Activated naive CD4-positive, alpha-beta T cell treated with anti-CD3 and anti-CD28 coated beads, Interleukin-2, amount 50 U/mL, for 24 hours (primary cell): ENCODE data around the gene GRIA4.

ENCODE experiments used
- H3K27ac Mint-ChIP-seq: one replicate; pipeline ENCODE4 v1.8.0; 2021; ENCODE audit warnings: mild to moderate bottlenecking, mixed read lengths
- H3K27me3 Mint-ChIP-seq: one replicate; pipeline ENCODE4 v1.8.0; 2021; ENCODE audit warnings: mixed read lengths
- H3K36me3 Mint-ChIP-seq: one replicate; pipeline ENCODE4 v1.8.0; 2021; ENCODE audit warnings: mixed read lengths
- H3K4me1 Mint-ChIP-seq: one replicate; pipeline ENCODE4 v1.8.0; 2021; ENCODE audit warnings: mixed read lengths
- H3K4me3 Mint-ChIP-seq: one replicate; pipeline ENCODE4 v1.8.0; 2021; ENCODE audit warnings: mild to moderate bottlenecking, mixed read lengths
- H3K9me3 Mint-ChIP-seq: one replicate; pipeline ENCODE4 v1.8.0; 2021; ENCODE audit warnings: mixed read lengths

Gene GRIA4

DNA sequence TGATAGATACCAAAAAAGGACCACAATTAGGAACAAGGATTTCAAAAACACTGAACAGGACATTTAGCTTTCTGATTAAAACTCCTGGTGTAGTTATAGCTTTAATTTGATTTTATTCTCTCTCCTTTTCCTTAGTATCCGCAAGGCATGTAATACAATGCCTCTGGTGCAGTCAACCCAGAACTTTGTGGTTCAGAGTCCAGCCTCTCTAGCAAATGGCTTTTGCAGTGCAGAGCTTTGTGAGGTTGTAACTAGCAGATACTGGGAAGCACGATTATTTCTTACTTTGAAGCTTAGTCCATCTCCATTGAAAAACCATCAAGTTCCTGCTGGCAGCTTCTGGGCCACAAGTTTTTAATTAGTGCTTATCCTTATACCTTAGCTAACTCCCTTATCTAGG, 79.8 kb downstream of the GRIA4 start:
- Mint-ChIP-seq H3K27ac (no peak overlapping the region), H3K36me3 (no peaks in the 10 kb centered on the region), H3K27me3 (peaks cover 1% of the 10 kb centered on the region), H3K9me3 (no peaks in the 10 kb centered on the region), H3K4me3 (no peak overlapping the region), H3K4me1 (no peaks in the 10 kb centered on the region)

DNA sequence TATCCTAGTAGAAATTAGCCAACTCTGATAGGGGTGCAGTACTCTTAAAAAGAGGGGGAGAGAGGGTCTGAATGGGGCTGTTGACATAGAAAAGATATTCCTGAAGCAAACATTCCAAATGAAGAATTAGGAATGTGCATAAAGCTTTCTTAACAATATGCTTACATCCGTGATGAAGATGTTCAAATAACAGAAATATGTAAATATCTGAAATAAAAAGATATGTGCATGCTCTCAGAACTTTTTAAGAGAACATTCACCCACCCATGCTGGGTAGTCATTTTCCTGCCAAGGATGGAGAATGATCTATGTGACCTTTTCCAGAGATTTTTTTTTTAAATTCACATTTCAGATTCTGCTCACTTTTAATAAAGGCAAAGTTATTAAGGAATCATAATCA, 80.6 kb downstream of the GRIA4 start:
- no peaks in the 10 kb centered on the region for H3K4me1 Mint-ChIP-seq
- no peak overlapping the region for H3K4me3 Mint-ChIP-seq
- H3K27me3 Mint-ChIP-seq = no peaks in the 10 kb centered on the region
- no peaks in the 10 kb centered on the region for H3K36me3 Mint-ChIP-seq
- H3K9me3 Mint-ChIP-seq = no peaks in the 10 kb centered on the region
- no peak overlapping the region for H3K27ac Mint-ChIP-seq

DNA sequence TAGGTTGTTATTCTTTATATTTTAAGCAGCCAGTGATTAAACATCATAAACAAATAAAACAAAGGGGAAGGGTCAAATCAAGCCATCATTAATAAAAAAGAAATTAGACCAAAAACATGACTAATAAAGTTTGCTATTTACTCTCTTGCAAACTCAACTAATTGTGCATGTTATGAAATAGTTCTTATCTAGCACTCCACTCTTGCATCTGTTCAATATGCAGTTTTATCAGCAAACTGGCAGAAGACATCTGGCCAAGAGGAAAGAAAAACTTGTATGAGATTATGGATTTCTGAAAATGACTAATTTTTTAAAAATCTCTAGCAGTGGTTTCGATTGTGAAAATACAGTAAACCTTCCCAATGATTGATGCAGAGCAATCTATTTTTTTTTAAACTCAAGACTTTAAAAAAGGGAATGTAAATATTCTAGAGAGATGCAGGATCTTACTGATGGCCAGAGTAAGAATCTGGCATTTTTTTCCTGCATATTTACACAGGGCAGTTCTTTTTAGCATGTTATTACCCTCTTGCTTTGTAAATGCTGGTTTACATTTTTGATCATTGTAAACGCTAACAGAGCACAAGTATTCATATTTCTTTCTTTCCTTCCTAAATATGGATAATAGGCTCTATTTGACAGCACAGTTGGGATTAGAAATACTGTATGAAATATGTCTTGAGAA, 83.3 kb downstream of the GRIA4 start:
- no peaks in the 10 kb centered on the region for H3K4me1 Mint-ChIP-seq
- H3K27ac Mint-ChIP-seq = no peak overlapping the region
- H3K4me3 Mint-ChIP-seq = no peak overlapping the region
- no peaks in the 10 kb centered on the region for H3K36me3 Mint-ChIP-seq
- H3K9me3 Mint-ChIP-seq = no peaks in the 10 kb centered on the region
- no peaks in the 10 kb centered on the region for H3K27me3 Mint-ChIP-seq

DNA sequence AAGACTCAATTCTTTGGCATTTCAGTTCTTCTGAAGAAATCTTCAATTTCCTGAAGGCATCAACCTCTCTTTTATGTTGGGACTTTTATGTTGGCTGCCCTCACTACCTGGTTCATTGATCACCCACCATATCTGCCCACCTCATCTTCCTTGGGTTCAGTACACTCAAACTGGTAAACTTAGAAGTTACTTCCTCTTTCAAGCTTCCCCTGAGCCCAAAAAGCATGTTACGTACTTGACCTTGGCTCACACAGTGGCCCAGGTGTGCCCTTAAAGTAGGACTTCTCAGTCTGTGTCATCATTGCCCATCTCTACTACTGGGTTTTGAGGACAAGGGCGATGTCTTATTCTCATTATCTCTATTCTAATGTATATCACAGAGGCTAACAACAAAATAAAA, 86.1 kb downstream of the GRIA4 start:
- H3K4me1 Mint-ChIP-seq = no peaks in the 10 kb centered on the region
- H3K4me3 Mint-ChIP-seq = no peak overlapping the region
- H3K27ac Mint-ChIP-seq = no peak overlapping the region
- H3K36me3 Mint-ChIP-seq = no peaks in the 10 kb centered on the region
- H3K27me3 Mint-ChIP-seq = peaks cover under 1% of the 10 kb centered on the region
- H3K9me3 Mint-ChIP-seq = no peaks in the 10 kb centered on the region

DNA sequence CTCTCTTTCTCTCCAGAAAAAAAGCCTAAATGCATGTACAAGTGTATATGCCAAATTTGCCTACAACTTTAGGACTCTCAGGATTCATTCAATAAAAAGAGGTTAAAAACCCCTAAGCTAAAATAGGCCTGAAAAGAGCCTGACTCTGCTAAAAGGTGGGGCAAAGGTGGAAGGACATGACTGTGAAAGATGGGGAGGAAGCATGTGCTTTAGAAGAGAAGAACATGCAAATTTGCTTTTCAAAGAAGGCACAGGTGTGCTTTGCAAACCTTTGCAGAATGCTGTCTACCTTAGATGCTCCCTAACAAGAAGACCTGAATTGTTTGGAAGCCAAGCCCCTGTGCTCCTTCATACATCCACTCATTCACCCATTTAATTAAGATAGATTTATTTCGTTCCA, 87.4 kb downstream of the GRIA4 start:
- no peak overlapping the region for H3K27ac Mint-ChIP-seq
- no peaks in the 10 kb centered on the region for H3K36me3 Mint-ChIP-seq
- no peaks in the 10 kb centered on the region for H3K4me1 Mint-ChIP-seq
- no peak overlapping the region for H3K4me3 Mint-ChIP-seq
- H3K9me3 Mint-ChIP-seq = no peaks in the 10 kb centered on the region
- H3K27me3 Mint-ChIP-seq = peaks cover 4% of the 10 kb centered on the region

DNA sequence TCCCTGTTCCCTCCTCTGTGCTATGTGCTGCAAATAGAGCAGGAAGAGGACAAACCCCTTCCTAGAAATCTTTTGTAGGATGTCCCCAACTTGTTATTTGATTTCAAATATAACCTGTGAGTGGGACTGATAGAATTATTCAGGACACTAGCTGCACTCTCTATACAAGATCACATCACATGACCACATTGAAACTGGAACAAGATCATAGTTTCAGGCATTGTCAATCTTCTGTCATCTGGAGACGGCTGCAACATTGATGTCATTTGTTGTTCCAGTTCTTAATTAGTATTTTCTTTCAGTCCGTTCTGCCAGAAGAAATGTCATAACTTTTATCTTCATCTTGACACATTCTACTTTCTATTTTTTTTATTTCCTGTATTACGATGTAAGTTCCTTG, 89.3 kb downstream of the GRIA4 start:
- Mint-ChIP-seq H3K9me3 (no peaks in the 10 kb centered on the region), H3K4me1 (no peaks in the 10 kb centered on the region), H3K27ac (no peak overlapping the region), H3K4me3 (no peak overlapping the region), H3K27me3 (peaks cover 4% of the 10 kb centered on the region), H3K36me3 (no peaks in the 10 kb centered on the region)

DNA sequence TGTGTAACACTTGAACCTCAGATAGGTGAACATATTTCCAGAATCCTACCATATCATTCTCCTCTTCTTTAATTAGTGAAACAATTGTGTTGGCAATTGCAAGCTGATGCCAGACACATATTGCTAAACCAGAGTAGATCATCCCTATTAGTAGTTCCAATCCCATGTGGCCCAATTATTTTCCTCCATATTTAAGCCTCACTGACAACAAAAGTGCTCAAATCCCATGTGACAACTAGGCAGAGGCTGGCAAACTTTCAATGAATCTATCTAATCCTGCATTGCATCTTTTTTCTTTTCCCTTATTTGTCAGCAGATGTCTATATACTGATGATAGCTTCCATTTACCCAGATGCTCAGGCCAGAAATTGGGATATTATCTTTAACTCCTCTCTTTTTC, 90.4 kb downstream of the GRIA4 start:
- H3K27ac Mint-ChIP-seq = no peak overlapping the region
- H3K9me3 Mint-ChIP-seq = no peaks in the 10 kb centered on the region
- no peaks in the 10 kb centered on the region for H3K4me1 Mint-ChIP-seq
- no peaks in the 10 kb centered on the region for H3K36me3 Mint-ChIP-seq
- no peak overlapping the region for H3K4me3 Mint-ChIP-seq
- H3K27me3 Mint-ChIP-seq = peaks cover 4% of the 10 kb centered on the region

DNA sequence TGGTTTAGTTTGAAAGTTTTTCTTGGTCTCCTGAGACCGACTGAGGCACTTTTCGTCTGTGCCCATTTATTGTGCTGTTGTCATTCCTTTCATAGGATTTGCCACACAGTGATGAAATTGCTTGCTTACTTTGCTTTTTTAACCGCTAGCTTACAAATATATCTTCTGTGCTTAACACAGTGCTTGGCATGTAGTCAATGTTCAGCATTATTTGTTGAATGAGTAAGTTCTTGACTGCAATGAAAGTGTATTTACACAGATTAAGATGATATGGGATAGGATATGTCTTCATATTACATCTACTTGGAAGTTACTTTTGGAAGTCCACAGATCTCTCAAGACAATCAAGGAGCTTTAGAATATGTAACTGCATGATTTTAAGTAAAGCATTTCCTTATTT, 91.2 kb downstream of the GRIA4 start:
- H3K9me3 Mint-ChIP-seq = no peaks in the 10 kb centered on the region
- no peak overlapping the region for H3K27ac Mint-ChIP-seq
- no peak overlapping the region for H3K4me3 Mint-ChIP-seq
- no peaks in the 10 kb centered on the region for H3K36me3 Mint-ChIP-seq
- no peaks in the 10 kb centered on the region for H3K4me1 Mint-ChIP-seq
- peaks cover 4% of the 10 kb centered on the region for H3K27me3 Mint-ChIP-seq

DNA sequence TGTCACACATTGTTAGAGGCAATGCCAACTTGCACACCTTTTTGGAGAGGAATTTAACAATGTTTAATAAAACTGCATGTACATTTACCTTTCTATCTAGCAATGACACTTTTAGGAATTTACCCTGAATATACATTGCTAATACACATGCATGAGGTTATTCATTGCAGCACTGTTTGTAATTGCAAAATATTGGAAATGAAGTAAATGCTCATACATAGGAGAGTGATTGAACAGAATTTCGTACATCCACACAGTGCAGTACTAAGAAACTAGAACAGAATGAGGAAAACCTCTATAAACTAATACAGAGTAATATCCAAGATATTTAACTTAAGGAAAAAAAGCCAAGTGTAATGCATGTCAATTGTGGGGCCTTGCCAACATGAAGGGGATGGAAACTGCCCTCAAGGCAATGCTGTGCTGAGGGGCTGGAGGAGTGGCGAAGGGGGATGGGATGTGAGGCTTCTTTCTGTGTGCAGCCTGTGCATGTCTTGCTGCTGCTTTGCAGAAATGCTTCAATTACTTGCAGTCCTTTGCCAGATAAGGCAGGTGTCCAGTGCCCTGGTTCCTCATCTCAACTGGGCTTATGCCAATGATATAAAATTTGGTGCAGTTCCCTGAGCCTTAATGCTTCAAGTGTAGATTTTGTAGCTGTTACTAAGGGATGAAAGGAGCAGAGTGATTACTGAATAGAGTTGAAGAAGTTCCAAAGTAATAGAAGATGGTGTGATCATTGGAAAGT, 96.1 kb downstream of the GRIA4 start:
- Mint-ChIP-seq H3K27ac (no peak overlapping the region), H3K27me3 (peaks cover 4% of the 10 kb centered on the region), H3K36me3 (no peaks in the 10 kb centered on the region), H3K4me3 (no peak overlapping the region), H3K4me1 (no peaks in the 10 kb centered on the region), H3K9me3 (no peaks in the 10 kb centered on the region)

DNA sequence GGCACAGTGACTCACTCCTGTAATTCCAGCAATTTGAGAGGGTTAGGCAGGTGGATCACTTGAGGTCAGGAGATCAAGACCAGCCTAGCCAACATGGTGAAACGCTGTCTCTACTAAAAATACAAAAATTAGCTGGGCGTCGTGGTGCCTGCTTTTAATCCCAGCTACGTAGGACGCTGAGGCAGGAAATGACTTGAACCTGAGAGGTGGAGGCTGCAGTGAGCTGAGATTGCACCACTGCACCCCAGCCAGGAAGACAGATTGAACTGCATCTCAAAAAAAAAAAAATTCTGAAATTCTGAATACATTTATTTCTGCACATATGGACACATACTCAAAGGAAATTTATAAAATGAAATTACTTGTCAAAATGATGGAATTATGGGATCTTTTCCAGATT, 103.2 kb downstream of the GRIA4 start:
- H3K9me3 Mint-ChIP-seq = no peaks in the 10 kb centered on the region
- no peak overlapping the region for H3K4me3 Mint-ChIP-seq
- H3K36me3 Mint-ChIP-seq = no peaks in the 10 kb centered on the region
- H3K27me3 Mint-ChIP-seq = no peaks in the 10 kb centered on the region
- H3K4me1 Mint-ChIP-seq = no peaks in the 10 kb centered on the region
- H3K27ac Mint-ChIP-seq = no peak overlapping the region

DNA sequence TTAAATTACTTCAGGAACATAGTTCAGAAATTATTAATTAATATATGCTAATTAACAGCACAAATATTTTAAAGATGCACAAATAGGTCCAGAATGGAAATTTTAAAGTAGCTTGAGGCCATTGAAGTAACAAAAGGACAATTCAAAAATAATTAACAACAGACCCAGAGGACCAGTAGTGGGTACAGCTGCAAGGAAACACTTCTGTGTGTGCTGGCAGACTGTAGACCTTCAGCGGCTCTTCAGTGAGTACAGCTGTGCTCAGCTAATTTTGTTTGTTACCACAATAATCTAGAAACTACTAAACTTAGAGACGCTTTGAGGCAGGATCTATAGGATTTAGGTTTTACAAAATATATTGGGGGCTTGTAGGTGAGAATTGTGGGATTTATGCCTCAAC, 103.8 kb downstream of the GRIA4 start:
- H3K4me3 Mint-ChIP-seq = no peak overlapping the region
- H3K4me1 Mint-ChIP-seq = no peaks in the 10 kb centered on the region
- no peaks in the 10 kb centered on the region for H3K36me3 Mint-ChIP-seq
- H3K9me3 Mint-ChIP-seq = no peaks in the 10 kb centered on the region
- H3K27ac Mint-ChIP-seq = no peak overlapping the region
- H3K27me3 Mint-ChIP-seq = no peaks in the 10 kb centered on the region

DNA sequence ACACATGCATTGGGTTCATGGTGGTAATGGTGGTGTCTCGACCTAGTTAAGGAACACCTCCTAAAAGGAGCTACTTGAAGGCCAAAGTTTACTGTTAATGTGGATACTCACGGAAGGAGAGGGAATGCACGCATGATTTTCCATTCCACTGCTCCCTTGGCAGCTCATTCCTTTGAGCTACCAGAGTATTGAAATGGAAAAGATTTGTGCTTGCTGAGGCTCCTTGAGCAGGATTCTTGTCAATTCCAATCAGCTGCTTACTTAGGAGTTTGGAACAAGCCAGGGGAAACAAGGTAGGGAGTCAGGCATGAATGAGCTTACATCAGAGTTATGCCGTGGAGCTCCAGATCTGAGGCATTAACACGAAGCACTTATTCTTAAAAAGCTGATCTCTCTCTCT, 108.8 kb downstream of the GRIA4 start:
- Mint-ChIP-seq H3K27ac (no peak overlapping the region), H3K27me3 (no peaks in the 10 kb centered on the region), H3K9me3 (no peaks in the 10 kb centered on the region), H3K4me3 (no peak overlapping the region), H3K4me1 (no peaks in the 10 kb centered on the region), H3K36me3 (no peaks in the 10 kb centered on the region)

DNA sequence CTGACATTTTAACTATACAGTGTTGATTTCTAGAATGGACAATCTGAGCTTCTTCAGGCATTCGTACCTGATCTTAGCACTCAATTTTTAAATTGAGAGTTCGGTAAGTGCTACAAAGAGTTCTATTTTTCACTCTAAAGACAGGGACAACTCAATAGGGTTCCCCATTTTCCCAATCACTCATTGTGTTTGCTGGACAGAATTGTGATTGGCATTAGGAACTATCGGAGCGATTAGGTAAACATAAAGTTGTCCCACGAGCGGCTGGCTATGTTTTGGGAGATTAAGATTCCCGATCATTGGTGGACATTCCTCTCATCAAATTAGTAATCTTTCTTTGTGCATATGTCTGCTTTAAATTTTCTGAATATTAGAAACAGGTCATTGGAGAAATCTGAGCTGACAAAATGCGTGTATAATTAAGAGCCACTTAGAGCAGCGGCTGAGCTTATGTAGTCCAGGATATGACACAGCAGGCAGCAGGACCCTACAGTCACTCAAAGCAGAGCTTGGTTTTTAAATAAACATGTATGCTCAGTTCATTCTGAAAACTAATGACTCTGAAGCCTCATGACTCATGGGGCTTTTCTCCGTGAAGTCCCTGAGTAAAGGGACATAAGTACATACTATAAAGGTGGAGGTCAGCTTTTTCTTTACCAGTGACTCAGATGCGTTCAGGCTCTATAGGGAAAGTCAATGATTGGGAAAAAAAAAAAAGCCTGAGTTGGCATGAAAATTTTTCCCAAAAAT, 109.4 kb downstream of the GRIA4 start:
- no peak overlapping the region for H3K27ac Mint-ChIP-seq
- H3K36me3 Mint-ChIP-seq = no peaks in the 10 kb centered on the region
- no peaks in the 10 kb centered on the region for H3K4me1 Mint-ChIP-seq
- H3K27me3 Mint-ChIP-seq = no peaks in the 10 kb centered on the region
- H3K4me3 Mint-ChIP-seq = no peak overlapping the region
- no peaks in the 10 kb centered on the region for H3K9me3 Mint-ChIP-seq

DNA sequence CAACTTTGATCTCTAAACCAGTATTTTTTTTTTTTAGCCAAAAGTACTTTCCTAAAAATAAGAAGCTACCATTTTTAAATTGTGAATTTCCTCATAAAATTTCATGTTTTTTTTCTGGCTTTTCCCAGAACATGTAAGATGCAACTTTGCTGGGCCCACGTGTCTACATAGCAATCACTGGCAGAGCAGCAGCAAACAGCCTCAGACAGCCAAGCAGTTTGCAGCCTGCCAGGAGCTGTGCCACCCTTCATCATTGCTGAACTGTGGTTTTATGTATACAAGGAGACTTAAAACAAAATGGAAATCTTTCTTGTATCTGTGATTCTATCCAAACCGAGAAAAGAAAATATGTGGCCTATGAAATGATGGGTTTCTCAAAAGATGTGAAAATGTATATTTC, 110.2 kb downstream of the GRIA4 start:
- H3K9me3 Mint-ChIP-seq = no peaks in the 10 kb centered on the region
- no peak overlapping the region for H3K4me3 Mint-ChIP-seq
- no peaks in the 10 kb centered on the region for H3K27me3 Mint-ChIP-seq
- H3K36me3 Mint-ChIP-seq = no peaks in the 10 kb centered on the region
- H3K4me1 Mint-ChIP-seq = no peaks in the 10 kb centered on the region
- H3K27ac Mint-ChIP-seq = no peak overlapping the region

DNA sequence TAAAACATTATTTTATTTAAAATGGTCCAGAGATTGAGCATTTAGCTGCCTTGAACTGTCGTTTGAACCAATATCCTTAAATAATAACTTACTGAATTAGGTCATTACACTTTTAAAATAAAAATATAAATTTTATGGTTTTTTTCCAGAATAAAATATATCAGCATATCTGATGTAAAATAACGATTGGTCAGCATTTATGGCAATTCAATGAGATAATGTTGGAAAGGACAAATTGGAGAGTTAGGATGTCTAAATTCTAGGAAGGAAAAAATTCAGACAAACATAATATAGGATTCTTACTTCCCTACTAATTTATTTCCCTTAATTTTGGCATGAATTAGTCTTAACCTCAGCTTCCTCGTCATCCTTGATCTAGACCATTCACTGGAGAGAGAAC, 113.4 kb downstream of the GRIA4 start:
- Mint-ChIP-seq H3K27ac (no peak overlapping the region), H3K36me3 (no peaks in the 10 kb centered on the region), H3K4me1 (no peaks in the 10 kb centered on the region), H3K4me3 (no peak overlapping the region), H3K27me3 (no peaks in the 10 kb centered on the region), H3K9me3 (no peaks in the 10 kb centered on the region)

DNA sequence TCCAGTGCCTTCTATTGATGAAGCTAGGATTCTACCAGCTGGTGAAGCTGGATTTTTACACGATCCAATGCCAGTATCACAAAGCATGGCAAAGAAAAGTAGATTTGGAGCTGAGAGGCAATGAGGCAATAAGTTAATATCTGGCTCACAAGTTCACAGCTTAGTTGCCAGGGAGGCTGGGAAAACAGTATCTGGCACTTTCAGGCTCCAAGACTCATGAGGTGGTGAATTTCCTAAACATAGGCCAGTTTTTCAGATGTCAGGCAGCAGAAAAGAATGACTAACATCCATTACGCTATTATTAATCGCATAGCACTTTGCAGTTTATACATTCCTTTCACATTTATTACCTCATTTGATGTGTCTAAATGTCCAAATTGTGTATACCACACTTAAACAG, 122.7 kb downstream of the GRIA4 start:
- Mint-ChIP-seq H3K9me3 (peaks cover 7% of the 10 kb centered on the region), H3K27ac (no peak overlapping the region), H3K4me1 (no peaks in the 10 kb centered on the region), H3K27me3 (no peaks in the 10 kb centered on the region), H3K4me3 (no peak overlapping the region), H3K36me3 (no peaks in the 10 kb centered on the region)
